Liver (tissue), 9 donors: Measurements from ENCODE around the gene IQSEC2. TPM values are rescaled to one million over a fixed set of nuclear protein-coding genes. Genes with fewer than 3 reads are reported as not detected.

Experiments
- DNase-seq: peaks from one replicate; pipeline ENCODE4 v3.0.0-alpha.2; 2017; ENCODE audit warnings: low spot score
- H3K27ac ChIP-seq, 2 donors: one replicate each; pipeline ENCODE4 v1.7.0; 2013; ENCODE audit warnings: inconsistent platforms in 2 of 2, low read length in 2 of 2, control low read depth in 1 of 2, low read depth in 1 of 2, mild to moderate bottlenecking in 1 of 2
- H3K27me3 ChIP-seq, 4 donors: one replicate each; pipeline versions ENCODE4 v1.6.1 to v1.7.0; 2013; ENCODE audit warnings: low read length in 3 of 4, inconsistent platforms in 1 of 4, mild to moderate bottlenecking in 1 of 4, moderate library complexity in 1 of 4; ENCODE audit not compliant: control insufficient read depth in 4 of 4, insufficient read depth in 4 of 4
- H3K36me3 ChIP-seq, 4 donors: one replicate each; pipeline versions ENCODE4 v1.6.1 to v1.7.0; 2013; ENCODE audit warnings: low read length in 3 of 4, mild to moderate bottlenecking in 3 of 4, low read depth in 1 of 4, moderate library complexity in 1 of 4; ENCODE audit not compliant: control insufficient read depth in 4 of 4, insufficient read depth in 3 of 4
- H3K4me1 ChIP-seq, 4 donors: one replicate each; pipeline versions ENCODE4 v1.6.1 to v1.7.0; 2013; ENCODE audit warnings: low read length in 3 of 4, mild to moderate bottlenecking in 3 of 4, moderate library complexity in 1 of 4; ENCODE audit not compliant: control insufficient read depth in 4 of 4, insufficient read depth in 4 of 4
- H3K4me3 ChIP-seq, 3 donors: one replicate each; pipeline versions ENCODE4 v1.6.1 to v1.7.0; 2013; ENCODE audit warnings: low read length in 3 of 3, control low read depth in 1 of 3, low read depth in 1 of 3, mild to moderate bottlenecking in 1 of 3
- H3K9ac ChIP-seq, 2 donors: one replicate each; pipeline ENCODE4 v1.7.0; 2013; ENCODE audit warnings: low read length in 2 of 2, mild to moderate bottlenecking in 2 of 2, moderate library complexity in 2 of 2, control low read depth in 1 of 2, low read depth in 1 of 2
- H3K9me3 ChIP-seq, 4 donors: one replicate each; pipeline versions ENCODE4 v1.6.1 to v1.7.0; 2013; ENCODE audit warnings: low read length in 3 of 4; ENCODE audit not compliant: control insufficient read depth in 4 of 4
- EGR1 ChIP-seq, 2 donors: IDR thresholded peaks; 2 replicates each; pipeline ENCODE4 v1.6.1; 2016 to 2018; ENCODE audit warnings: antibody characterized with exemption in 2 of 2, low read depth in 2 of 2
- FOXA1 ChIP-seq: IDR thresholded peaks from 2 replicates; pipeline ENCODE4 v1.6.1; 2016; ENCODE audit warnings: antibody characterized with exemption
- FOXA2 ChIP-seq: IDR thresholded peaks from 2 replicates; pipeline ENCODE4 v1.6.1; 2016; ENCODE audit warnings: antibody characterized with exemption
- HNF4G ChIP-seq: IDR thresholded peaks from 2 replicates; pipeline ENCODE4 v1.6.1; 2016; ENCODE audit warnings: antibody characterized with exemption
- NR2F2 ChIP-seq: IDR thresholded peaks from 2 replicates; pipeline ENCODE4 v1.6.1; 2016; ENCODE audit warnings: antibody characterized with exemption
- RAD21 ChIP-seq, 2 donors: IDR thresholded peaks; 2 replicates each; pipeline ENCODE4 v1.6.1; 2016; ENCODE audit warnings: antibody characterized with exemption in 2 of 2, mild to moderate bottlenecking in 2 of 2
- TAF1 ChIP-seq: conservative IDR thresholded peaks from 2 replicates; pipeline ENCODE4 v1.6.1; 2016; ENCODE audit warnings: antibody characterized with exemption, mild to moderate bottlenecking
- YY1 ChIP-seq: IDR thresholded peaks from 2 replicates; pipeline ENCODE4 v1.6.1; 2016; ENCODE audit warnings: antibody characterized with exemption, mild to moderate bottlenecking
- WGBS: extraction: QIAGEN DNeasy Blood & Tissue Kit; methylation state at CpG from one replicate; pipeline ENCODE4 v1.1.7; 2013; 5-methylcytosine and 5-hydroxymethylcytosine counted together
- polyA plus RNA-seq, 2 donors: library from polyadenylated mRNA; stranded (reverse) in 1 of 2; unstranded in 1 of 2; fragments of 200-250 nt in 1 of 2; fragments of >200 nt in 1 of 2; fragmentation: Nextera tagmentation in 1 of 2; extraction: Ambion mirVana in 1 of 2; gene quantifications; one replicate each; pipeline versions ENCODE4 v1.2.1 to v1.2.3, GENCODE V29; 2013 to 2015
- total RNA-seq, 2 donors: library from RNA; depleted of rRNA; stranded (reverse); fragments of >200 nt; gene quantifications; one replicate each; pipeline ENCODE4 v1.2.3, GENCODE V29; 2014
- TF ChIP-seq, protein P1 (sequence below): fragments of 150-350 bp; IDR thresholded peaks from 2 replicates; pipeline ENCODE4 v1.5.1; 2017; ENCODE audit warnings: improper control_type of control experiment, low read depth, low read length; ENCODE audit not compliant: missing input control
- TF ChIP-seq, protein P2 (sequence below): IDR thresholded peaks from 2 replicates; pipeline ENCODE4 v1.6.1; 2016; ENCODE audit warnings: antibody characterized with exemption
- TF ChIP-seq, protein P3 (sequence below): IDR thresholded peaks from 2 replicates; pipeline ENCODE4 v1.6.1; 2016; ENCODE audit warnings: antibody characterized with exemption
- donor health status: healthy.
- donor health status: healthy.
- donor health status: healthy.
- donor health status: healthy.
- donor health status: healthy.

The IQSEC2 gene
- total and polyA plus RNA-seq, 4 donors = 0.40 to 2.1 (median 1.4) TPM

DNA sequence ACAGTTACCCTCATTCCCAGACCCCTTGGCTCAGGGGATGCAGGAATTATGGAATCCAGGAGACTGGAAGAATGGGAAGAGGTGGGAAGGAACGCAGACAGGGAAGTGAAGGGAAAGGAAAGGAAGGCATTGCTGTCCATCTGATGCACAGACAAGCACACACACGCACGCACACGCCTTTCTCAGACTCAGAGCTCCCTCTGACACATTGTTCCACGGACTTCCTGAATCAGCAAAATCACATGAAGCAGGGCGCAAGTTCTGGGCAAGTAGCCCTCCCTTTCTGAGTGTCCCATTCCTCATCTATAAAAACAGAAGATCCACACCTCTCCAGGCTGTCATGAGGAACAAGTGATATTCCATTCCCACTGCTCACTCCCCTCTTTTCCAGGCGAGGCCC lies 13.2 kb downstream of the IQSEC2 start:
- no peaks in the 10 kb centered on the region for H3K4me1 ChIP-seq
- H3K27me3 ChIP-seq = no peaks in the 10 kb centered on the region
- H3K27ac ChIP-seq = no peak overlapping the region
- no peak overlapping the region for H3K4me3 ChIP-seq
- WGBS = 81% methylated on average over 7 of the region's 7 CpGs
- H3K9me3 ChIP-seq = no peaks in the 10 kb centered on the region
- H3K36me3 ChIP-seq = no peaks in the 10 kb centered on the region
- no peak for DNase-seq
- no peak overlapping the region for H3K9ac ChIP-seq
- no peak for TF ChIP-seq FOXA2
- TF ChIP-seq, protein P1, sequence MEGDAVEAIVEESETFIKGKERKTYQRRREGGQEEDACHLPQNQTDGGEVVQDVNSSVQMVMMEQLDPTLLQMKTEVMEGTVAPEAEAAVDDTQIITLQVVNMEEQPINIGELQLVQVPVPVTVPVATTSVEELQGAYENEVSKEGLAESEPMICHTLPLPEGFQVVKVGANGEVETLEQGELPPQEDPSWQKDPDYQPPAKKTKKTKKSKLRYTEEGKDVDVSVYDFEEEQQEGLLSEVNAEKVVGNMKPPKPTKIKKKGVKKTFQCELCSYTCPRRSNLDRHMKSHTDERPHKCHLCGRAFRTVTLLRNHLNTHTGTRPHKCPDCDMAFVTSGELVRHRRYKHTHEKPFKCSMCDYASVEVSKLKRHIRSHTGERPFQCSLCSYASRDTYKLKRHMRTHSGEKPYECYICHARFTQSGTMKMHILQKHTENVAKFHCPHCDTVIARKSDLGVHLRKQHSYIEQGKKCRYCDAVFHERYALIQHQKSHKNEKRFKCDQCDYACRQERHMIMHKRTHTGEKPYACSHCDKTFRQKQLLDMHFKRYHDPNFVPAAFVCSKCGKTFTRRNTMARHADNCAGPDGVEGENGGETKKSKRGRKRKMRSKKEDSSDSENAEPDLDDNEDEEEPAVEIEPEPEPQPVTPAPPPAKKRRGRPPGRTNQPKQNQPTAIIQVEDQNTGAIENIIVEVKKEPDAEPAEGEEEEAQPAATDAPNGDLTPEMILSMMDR = no peak

DNA sequence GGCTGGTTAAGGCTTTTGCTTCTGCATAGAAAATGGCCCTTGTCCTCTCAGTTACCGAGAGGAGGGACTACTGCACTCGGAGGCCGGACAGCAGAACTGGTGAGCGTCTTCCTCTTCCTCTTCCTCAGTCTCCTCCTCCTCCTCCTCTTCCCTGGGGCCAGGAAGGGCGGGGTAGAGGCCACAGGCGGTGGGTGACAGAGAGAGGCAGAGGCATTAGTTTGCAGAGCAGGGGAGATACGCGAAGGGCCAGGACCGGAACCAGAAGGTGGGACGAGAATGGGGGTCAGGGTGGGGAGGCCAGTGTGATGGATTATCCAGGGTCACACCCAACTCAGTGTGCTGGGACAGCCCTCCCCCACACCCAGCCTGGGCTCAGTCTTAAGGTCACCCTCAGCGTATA lies 14.5 kb downstream of the IQSEC2 start:
- H3K27me3 ChIP-seq = no peaks in the 10 kb centered on the region
- peaks cover 0 to 2% (median 0%) of the 10 kb centered on the region in 4 donors for H3K4me1 ChIP-seq
- no peak for DNase-seq
- TF ChIP-seq, protein P2, sequence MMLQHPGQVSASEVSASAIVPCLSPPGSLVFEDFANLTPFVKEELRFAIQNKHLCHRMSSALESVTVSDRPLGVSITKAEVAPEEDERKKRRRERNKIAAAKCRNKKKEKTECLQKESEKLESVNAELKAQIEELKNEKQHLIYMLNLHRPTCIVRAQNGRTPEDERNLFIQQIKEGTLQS = no peak
- no peak for TF ChIP-seq HNF4G
- TF ChIP-seq, protein P3, sequence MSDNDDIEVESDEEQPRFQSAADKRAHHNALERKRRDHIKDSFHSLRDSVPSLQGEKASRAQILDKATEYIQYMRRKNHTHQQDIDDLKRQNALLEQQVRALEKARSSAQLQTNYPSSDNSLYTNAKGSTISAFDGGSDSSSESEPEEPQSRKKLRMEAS = no peak
- TF ChIP-seq RAD21 (IDR thresholded peaks at IDR 0.05) = no peak
- TF ChIP-seq EGR1 (IDR thresholded peaks at IDR 0.05; ENCODE audit: low read depth in 2 of 2) = no peak
- TF ChIP-seq NR2F2 = no peak
- no peak for TF ChIP-seq FOXA1
- TF ChIP-seq, protein P1 = no peak
- no peak for TF ChIP-seq YY1
- no peak for TF ChIP-seq TAF1
- H3K9ac ChIP-seq = no peak overlapping the region
- no peak overlapping the region for H3K4me3 ChIP-seq
- H3K36me3 ChIP-seq = no peaks in the 10 kb centered on the region
- no peak overlapping the region for H3K27ac ChIP-seq
- H3K9me3 ChIP-seq = no peaks in the 10 kb centered on the region
- WGBS = 80% methylated on average over 11 of the region's 11 CpGs

DNA sequence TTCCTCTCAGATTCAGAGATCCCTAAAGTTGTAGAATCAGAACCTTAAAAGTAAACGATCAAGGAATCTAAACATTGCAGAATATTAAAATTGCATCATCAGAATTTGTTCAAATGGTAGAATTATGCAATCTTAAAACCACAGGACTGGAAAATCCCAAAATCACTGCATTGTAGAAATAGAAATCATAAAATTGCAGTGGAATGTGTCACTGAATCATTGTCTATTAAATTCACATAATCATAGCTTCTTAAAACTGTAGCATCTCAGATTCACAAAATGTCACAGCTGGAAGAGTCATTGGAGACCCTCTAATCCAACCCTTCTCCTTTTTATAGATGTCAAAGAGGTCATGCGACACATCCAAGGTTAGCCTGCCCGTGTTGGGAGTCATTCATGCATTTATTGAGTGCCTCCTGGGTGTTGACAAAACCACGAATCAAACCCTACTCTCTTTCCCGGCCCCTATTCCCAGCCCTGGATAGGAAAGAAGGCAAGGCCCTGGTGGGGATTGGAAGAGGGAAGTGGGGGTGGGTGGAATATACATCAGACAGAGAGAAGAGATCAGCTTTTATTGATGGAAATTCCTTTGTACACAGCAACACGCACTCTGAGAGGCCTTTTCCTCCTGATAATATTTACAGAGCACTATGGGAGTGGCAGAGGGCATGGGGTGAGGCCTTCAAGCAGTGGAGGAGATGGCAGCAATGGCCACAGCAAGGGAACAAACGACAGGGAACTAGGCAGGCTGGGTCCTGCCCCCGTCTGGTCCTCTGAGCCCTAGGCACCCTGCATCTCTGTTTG lies 15.4 kb downstream of the IQSEC2 start:
- Histone ChIP-seq H3K9ac (no peak overlapping the region), H3K4me3 (no peak overlapping the region), H3K9me3 (no peaks in the 10 kb centered on the region), H3K27me3 (no peaks in the 10 kb centered on the region), H3K27ac (no peak overlapping the region), H3K4me1 (peaks cover 0 to 2% (median 0%) of the 10 kb centered on the region in 4 donors), H3K36me3 (no peaks in the 10 kb centered on the region)
- WGBS = 67% methylated on average over 8 of the region's 8 CpGs
- TF ChIP-seq, protein P2 = peak; percentile 33
- TF ChIP-seq NR2F2 = no peak
- no peak for DNase-seq
